Occipital lobe (tissue), 2 donors: Measurements from ENCODE around the gene EMP1. TPM values are rescaled to one million over a fixed set of nuclear protein-coding genes. Genes with fewer than 3 reads are reported as not detected.

Experiments used
- DNase-seq: peaks from one replicate; lab custom pipeline; 2025; lab: John Stamatoyannopoulos, UW
- total RNA-seq: library from RNA; depleted of rRNA; stranded (reverse); fragments of >200 nt; gene quantifications from one replicate; pipeline ENCODE4 v1.2.3, GENCODE V29; 2014

The EMP1 gene
- total RNA-seq, 1 donor from 2014 or later, result 6.6 TPM

DNA sequence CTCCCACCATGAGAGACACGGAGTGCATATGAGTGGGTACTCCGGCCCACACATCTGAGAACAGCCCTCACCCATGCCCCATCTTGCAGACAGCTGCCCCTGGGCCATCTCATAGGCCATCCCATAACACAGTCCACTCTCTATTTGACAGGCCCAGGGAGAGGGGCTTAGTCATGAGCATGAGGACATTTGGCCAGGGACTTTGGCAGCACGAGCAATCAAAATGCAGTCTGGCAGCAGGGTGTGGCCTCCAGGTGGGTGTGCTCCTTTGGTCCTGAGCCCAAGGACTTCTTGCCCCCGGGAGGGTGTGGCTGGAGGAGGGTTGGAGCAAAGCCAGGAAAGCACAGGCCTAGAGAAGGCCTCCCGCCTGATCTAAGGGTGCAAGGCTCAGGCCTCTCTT is 25.6 kb downstream of the EMP1 start:
- DNase-seq, result no peak

- DNase-seq, result no peak
Observed at GRCh38 chr12:13223179-13223804, 26.8 kb downstream of the EMP1 start.

GRCh38 chr12:13223941-13224340 is 27.4 kb downstream of the EMP1 start:
- no peak for DNase-seq

DNA sequence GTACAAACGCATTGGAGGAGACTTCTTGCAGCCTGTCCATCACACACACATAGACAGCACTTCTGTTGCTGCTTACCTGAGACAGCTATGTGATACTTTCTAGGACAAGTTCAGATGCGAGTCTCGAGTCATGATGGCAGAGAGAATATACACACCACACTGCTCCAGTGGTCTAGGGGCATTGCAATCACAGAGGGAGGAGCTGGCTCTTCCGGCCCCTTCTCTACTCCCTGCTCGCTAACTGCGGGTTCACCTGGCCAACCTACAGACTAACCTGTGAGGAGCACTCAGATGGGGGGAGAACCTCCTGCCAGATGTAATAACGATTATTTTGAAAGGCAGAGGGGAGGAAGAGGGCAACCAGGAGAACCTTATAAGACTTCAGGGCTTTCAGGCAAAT is 30.7 kb downstream of the EMP1 start:
- no peak for DNase-seq

DNA sequence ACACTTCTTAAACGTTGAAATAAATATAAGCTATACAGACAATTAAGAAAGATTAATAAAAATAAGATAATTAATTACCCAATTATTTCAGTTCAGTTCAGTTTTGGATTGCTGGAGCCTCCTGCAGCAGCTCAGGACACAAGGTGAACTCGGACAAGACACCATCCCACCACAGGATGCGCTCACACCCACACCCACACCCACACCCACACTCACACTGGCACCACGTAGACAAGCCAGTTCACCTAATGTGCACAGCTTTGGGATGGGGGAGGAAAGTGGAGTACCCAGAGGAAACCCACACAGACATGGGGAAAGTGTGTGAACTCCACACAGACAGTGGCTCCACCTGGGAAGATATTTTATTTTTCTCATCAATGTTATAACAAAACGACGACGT is 32.1 kb downstream of the EMP1 start:
- no peak for DNase-seq

- DNase-seq, result no peak
Observed at GRCh38 chr12:13229504-13229903, 33.0 kb downstream of the EMP1 start.

GRCh38 chr12:13230500-13230899 is 34.0 kb downstream of the EMP1 start:
- DNase-seq, result no peak

GRCh38 chr12:13233830-13234641 is 37.5 kb downstream of the EMP1 start:
- no peak for DNase-seq

DNA sequence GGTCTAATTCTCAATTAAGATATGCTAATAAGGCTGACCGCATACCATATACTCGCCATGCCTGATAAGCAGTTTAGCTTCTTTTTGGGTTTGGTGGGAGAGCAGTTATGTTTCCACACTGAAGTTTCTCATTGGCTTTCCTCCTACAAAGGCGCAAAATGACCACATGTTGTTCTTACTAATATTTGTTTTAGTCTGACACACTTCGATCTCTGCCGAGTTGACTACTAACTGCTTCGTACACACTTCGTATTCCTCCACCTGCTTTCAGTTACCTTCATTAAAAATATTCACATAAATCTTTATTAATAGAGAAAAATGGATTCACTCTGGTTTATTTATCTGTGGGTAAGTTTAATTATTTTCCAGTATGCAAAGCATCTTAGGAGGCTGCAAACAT is 41.7 kb downstream of the EMP1 start:
- no peak for DNase-seq

- DNase-seq, result no peak
Observed at GRCh38 chr12:13241833-13242488, 45.4 kb downstream of the EMP1 start.

GRCh38 chr12:13242936-13243335 is 46.4 kb downstream of the EMP1 start:
- no peak for DNase-seq

- no peak for DNase-seq
Observed at GRCh38 chr12:13243516-13244070, 47.1 kb downstream of the EMP1 start.

GRCh38 chr12:13247596-13247995 is 51.1 kb downstream of the EMP1 start:
- no peak for DNase-seq

DNA sequence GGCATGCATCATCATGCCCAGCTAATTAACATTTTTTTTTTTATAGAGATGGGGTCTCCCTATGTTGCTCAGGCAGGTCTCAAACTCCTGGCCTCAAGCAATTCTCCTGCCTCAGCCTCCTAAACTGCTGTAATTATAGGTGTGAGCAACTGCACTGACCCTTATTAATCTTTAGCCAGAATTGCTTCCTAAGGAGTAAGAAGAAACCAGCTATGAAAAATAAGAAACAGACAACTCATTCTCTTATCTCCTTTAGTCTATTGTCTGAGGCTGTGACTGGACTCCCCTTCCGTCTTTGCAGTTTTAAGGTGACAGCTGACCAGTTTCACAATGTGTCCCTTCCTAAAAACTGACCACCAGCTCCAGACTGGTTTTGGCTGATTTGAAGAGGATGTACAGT is 52.4 kb downstream of the EMP1 start:
- no peak for DNase-seq

- DNase-seq, result no peak
Observed at GRCh38 chr12:13250416-13250815, 53.9 kb downstream of the EMP1 start.

GRCh38 chr12:13251521-13251920 is 55.0 kb downstream of the EMP1 start:
- no peak for DNase-seq

GRCh38 chr12:13252024-13252423 is 55.5 kb downstream of the EMP1 start:
- no peak for DNase-seq

GRCh38 chr12:13252616-13253015 is 56.1 kb downstream of the EMP1 start:
- DNase-seq, result no peak

DNA sequence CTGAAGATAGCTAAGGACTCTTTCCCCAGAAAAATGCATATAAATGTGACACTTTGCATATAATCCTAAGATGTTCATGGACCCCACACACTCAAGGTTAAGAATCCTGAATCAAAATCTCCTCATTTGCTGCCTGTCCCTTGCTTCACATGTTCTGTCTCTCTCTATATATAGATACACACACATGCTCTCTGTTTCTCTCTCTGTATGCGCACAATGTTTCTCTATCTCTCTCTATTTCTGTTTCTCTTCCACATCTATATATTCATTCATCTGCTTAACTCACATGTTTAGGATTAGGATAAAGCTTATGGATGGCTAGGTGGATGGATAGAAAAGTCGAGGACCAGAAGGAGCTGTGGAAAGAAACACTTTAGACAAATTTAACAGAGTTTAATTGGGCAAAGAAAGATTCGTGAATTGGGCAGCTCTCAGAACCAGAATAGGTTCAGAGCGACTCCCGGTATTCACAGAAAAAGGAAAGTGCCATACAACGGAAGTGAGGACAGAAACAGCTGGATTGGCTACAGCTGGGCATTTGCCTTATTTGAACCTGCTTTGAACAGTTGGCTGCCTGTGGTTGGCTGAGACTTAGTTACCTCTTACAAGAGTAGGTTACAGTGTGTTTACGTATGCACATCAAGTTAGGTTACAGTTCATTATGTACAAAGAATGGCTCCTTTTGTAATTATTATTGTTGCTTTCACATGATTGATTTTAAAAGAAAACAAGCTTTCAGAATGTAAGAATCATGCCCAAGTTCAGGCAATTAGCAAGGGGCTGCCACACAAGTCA is 57.6 kb downstream of the EMP1 start:
- no peak for DNase-seq

- peak; percentile 94 for DNase-seq
Observed at GRCh38 chr12:13255792-13256691, 59.5 kb downstream of the EMP1 start.

- DNase-seq, result no peak
Observed at GRCh38 chr12:13256692-13257045, 60.1 kb downstream of the EMP1 start.
